NT2/D1 (cell line): ENCODE measurements around the gene SLC30A2.

Experiments used
- YY1 ChIP-seq: IDR thresholded peaks from 2 replicates; pipeline ENCODE4 v1.6.1; 2011; ENCODE audit not compliant: insufficient read length, insufficient read depth
- ZNF274 ChIP-seq: IDR thresholded peaks from 2 replicates; pipeline ENCODE4 v1.6.1; 2011; ENCODE audit warnings: mild to moderate bottlenecking, low read depth, low read length

- TF ChIP-seq YY1 (no peak), ZNF274 (no peak)
Observed at GRCh38 chr1:26082020-26082350, 36.1 kb upstream of the SLC30A2 start.
